Measurements from ENCODE around the gene TYW5.

Gene TYW5

DNA sequence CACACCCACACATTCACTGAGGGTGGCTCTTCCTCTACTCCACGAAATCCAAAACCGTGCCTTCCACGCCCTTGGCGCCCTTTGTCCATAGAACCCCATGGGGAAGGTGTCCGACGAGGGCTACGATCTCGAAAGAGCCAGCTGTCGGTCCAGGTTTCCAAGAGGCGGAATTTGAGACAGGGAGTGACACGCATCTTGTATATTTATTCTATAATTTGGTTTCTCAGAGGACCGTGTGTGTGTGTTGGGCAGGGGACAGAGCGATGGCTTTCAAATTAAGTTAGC, 43.5 kb downstream of the TYW5 start:
- H3K4me3 ChIP-seq (ENCODE audit: low read length), result peak overlapping the region; percentile 92
- TF ChIP-seq, protein P1, sequence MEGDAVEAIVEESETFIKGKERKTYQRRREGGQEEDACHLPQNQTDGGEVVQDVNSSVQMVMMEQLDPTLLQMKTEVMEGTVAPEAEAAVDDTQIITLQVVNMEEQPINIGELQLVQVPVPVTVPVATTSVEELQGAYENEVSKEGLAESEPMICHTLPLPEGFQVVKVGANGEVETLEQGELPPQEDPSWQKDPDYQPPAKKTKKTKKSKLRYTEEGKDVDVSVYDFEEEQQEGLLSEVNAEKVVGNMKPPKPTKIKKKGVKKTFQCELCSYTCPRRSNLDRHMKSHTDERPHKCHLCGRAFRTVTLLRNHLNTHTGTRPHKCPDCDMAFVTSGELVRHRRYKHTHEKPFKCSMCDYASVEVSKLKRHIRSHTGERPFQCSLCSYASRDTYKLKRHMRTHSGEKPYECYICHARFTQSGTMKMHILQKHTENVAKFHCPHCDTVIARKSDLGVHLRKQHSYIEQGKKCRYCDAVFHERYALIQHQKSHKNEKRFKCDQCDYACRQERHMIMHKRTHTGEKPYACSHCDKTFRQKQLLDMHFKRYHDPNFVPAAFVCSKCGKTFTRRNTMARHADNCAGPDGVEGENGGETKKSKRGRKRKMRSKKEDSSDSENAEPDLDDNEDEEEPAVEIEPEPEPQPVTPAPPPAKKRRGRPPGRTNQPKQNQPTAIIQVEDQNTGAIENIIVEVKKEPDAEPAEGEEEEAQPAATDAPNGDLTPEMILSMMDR (IDR thresholded peaks at IDR 0.05; ENCODE audit: insufficient read depth, low read depth, low read length, missing control alignments), result no peak
- no peak for DNase-seq (ENCODE audit: low read depth)

DNA sequence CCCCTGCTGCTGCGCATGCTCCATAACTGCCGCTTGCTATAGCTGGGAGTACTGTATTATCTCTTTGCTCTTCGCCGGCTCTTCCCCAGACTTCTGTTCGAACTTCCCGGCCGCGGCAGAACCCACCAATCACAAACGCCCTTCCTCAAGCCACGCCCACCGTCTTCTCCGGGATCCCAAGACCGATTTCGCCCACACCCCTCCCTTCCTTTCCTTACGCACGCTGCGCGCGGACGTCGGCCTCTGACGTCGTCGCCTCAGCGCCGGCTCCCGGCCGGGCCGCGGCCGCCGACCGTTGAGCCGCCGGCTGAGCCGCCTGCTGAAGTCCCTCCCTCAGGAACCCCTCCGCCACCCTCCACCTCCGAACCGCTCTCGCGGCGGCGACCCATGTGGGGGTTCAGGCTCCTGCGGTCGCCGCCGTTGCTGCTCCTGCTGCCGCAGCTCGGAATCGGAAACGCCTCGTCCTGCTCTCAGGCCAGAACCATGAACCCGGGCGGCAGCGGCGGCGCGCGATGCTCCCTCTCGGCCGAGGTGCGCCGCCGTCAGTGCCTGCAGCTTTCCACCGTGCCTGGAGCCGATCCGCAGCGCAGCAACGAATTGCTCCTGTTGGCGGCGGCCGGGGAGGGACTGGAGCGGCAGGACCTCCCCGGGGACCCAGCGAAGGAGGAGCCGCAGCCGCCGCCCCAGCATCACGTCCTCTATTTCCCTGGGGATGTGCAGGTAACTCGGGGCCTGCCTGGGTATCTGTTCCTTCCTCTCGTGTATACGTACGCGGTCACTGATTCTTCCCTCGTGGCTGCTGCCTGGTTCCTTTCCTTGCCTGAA, 44.0 kb downstream of the TYW5 start, which contains the start of gene C2orf69:
Gene C2orf69 (plus strand): TSS at position 242 of the 825 bp plus-strand sequence. CDS start 146 bp downstream, at position 388.
- TF ChIP-seq, protein P1 (IDR thresholded peaks at IDR 0.05; ENCODE audit: insufficient read depth, low read depth, low read length, missing control alignments), result no peak
- peak; percentile 99 for DNase-seq (ENCODE audit: low read depth)
- H3K4me3 ChIP-seq (ENCODE audit: low read length), result peak within 1 kb of the TSS; percentile 92

DNA sequence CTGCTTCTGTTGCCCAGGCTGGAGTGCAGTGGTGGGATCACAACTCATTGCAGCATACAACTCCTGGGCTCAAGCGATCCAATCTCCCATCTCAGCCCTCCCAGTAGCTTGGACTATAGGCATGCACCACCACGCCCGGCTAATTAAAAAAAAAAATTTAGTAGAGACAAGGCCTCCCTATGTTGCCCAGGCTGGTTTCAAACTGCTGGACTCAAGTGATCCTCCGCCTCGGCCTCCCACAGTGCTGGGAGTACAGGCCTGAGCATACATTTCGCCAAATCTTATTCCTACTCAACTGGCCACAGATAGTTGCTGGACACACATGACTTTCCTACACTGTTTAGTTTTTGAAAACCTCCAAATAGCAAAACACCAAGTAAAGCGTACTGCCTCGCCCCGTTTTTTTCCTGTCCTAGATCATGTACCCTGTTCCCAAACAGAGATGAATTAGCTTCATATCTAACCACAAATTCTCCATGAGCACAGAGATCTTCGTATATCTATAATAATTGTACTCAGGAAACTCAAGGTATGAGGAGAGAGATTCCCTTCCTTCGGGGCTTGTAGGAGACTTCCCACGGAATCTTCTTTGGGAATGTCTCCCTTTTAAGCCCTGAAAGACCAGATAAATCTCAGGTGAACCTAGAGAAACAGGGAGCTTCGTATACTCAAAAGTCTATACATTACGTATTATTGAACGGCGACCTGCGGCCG, 44.8 kb downstream of the TYW5 start:
- TF ChIP-seq, protein P1 (IDR thresholded peaks at IDR 0.05; ENCODE audit: insufficient read depth, low read depth, low read length, missing control alignments), result no peak

DNA sequence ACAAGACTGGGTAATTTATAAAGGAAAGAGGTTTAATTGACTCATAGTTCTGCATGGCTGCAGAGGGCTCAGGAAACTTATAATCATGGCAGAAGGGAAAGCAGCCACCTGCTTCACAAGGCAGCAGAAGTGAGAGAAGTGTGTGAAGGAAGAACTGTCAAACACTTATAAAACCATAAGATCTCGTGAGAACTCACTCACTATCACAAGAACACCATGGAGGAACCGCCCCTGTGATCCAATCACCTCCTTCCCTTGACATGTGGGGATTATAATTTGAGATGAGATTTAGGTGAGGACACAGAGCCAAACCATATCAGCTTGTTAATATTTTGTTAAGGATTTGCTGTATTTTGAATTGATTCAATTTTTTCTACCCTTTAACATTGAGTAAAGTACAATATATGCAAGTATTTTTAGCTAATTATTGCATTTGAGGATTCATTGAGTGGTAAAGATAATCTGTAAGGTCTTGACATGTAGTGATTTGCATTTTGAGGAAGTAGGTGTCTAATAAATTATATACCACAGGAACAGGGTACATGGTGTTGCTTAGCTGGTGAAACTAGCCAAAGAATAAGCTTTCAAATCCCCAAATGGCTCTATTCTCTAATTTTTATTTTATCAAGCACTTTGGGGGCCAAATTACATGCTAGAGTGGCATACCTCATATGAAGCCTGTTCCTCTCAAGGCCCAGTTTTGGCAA, 48.1 kb downstream of the TYW5 start:
- TF ChIP-seq, protein P1 (IDR thresholded peaks at IDR 0.05; ENCODE audit: insufficient read depth, low read depth, low read length, missing control alignments), result no peak
- no peak overlapping the region for H3K4me3 ChIP-seq (ENCODE audit: low read length)
- DNase-seq (ENCODE audit: low read depth), result no peak

More for the DNA sequence above, 44.8 kb downstream of the TYW5 start:
- H3K4me3 ChIP-seq (ENCODE audit: low read length), result peak overlapping the region; percentile 38
- no peak for DNase-seq (ENCODE audit: low read depth)

DNA sequence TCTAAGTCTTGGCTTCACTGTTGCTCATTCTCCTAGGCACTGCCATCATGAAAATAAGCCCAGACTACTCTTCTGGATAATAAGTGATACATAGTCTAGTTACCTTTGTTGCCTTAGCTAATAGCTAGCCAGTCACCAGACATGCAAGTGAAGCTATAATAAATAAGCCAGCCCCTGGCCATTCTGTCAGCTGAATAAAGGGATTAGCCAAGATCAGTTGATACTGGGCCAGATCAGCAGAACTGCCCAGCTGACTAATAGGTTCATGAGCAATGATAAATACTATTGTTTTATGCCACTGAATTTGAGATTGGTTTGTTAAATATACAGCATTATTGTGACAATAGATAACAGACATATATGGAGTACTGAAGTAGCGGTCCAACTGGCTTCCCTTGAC, 52.2 kb downstream of the TYW5 start:
- DNase-seq (ENCODE audit: low read depth), result peak; percentile 43
- no peak overlapping the region for H3K4me3 ChIP-seq (ENCODE audit: low read length)
- TF ChIP-seq, protein P1 (IDR thresholded peaks at IDR 0.05; ENCODE audit: insufficient read depth, low read depth, low read length, missing control alignments), result no peak

DNA sequence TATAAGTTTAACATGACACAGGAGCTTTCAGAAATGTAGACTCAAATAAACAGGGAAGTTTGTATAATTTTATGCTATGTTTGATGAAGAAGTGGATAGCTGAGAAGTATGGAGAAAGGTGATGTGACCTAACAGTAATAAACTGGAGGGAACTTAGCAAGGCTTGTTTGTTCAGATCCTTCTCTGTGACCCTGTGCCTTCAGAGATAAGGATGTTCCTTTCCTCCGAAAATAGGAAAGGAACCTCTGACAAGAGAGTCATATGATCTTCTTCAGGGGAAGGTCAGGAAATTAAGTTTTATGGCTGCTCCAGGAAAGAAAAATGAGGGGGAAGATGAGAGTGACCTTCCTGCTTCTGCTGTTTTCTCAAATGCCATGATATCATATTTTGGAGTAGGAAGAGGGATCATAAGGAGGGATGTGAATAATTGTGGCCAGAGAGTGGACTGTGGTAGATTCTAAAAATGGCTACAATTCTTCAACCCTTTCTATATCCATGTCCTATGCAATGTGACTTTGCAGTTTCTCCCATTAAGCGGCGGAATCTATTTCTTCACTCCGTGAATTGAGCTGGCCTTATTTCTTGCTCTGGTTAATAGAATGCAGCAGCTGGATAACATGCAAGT, 52.7 kb downstream of the TYW5 start:
- TF ChIP-seq, protein P1 (IDR thresholded peaks at IDR 0.05; ENCODE audit: insufficient read depth, low read depth, low read length, missing control alignments), result no peak
- DNase-seq (ENCODE audit: low read depth), result no peak
- H3K4me3 ChIP-seq (ENCODE audit: low read length), result no peak overlapping the region

All from epithelial cell of esophagus (primary cell).